Epithelial cell of prostate (primary cell): ENCODE measurements around the gene DIP2C.
"Not testable (repeated sequence)": the region's sequence is repeated elsewhere in the genome, so short reads cannot be mapped to it uniquely, and the experiment has no call there.

ENCODE experiments used
- DNase-seq: peaks from one replicate; pipeline ENCODE4 v3.0.0-alpha.2; 2011; ENCODE audit warnings: low read depth, low spot score
- H3K27ac ChIP-seq: fragments of 450-650 bp; 2 replicates; pipeline ENCODE4 v1.5.1; 2017; ENCODE audit warnings: mild to moderate bottlenecking

Gene DIP2C

DNA sequence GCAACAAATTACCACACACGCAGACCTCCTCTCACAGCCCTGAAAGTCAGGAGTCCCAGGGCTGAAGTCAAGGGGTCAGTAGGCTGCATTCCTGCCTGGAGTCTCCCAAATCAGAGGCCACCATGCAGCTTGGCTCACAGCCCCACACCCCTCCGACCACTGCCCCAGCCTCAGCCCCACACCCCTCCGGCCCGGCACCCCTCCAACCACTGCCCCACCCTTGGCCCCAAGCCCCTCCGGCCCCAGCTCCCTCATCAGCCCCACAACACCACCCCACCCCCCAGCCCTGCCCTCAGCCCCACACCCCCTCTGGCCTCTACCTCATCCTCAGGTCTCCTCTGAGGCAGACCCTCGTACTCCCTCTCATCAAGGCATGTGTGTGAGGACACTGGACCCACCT is 85.7 kb downstream of the DIP2C start:
- no peak overlapping the region for H3K27ac ChIP-seq
- DNase-seq, result no peak

DNA sequence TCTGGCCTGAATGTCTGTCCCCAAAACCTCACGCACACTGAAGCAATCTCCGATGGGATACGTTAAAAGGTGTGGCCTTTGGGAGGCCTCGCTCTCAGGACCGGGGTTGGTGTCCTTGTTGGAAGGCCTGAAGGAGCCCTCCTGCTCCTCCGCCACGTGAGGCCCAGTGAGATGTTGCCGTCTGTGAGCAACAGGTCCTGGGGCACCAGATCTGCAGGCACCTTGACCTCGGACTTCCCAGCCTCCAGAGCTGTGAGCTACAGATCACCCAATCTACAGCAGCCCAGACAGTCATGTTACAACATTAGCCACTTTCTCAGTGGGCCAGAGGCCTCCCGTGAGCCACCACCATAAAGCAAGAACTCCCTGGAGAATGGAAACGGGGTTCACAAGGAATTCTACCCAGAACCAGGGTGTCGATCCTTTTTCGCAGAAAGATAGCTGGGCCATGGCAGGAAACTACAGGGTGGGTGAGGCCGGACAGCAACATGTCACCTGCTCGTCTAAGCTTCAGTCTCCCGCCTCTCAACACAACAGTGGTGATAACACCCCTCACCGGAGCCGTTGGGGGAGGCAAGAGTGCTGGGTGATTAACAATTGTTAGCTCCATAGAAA is 87.0 kb downstream of the DIP2C start:
- no peak overlapping the region for H3K27ac ChIP-seq
- no peak for DNase-seq

DNA sequence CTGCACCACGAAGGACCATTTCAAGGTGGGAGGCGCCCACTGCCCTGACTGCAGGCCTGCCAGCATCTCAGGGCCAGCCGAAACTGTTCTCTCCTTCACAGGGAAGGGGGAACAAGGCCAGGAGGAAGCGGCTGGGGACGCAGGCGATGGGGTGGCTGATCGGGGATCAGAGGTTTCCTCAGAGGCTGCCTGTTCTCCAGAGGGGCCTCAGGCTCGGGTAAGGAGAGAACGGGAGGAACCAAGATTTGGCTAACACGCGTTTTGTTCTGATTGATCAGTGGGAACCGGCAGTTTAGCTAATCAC is 87.9 kb downstream of the DIP2C start:
- H3K27ac ChIP-seq, result no peak overlapping the region
- no peak for DNase-seq

DNA sequence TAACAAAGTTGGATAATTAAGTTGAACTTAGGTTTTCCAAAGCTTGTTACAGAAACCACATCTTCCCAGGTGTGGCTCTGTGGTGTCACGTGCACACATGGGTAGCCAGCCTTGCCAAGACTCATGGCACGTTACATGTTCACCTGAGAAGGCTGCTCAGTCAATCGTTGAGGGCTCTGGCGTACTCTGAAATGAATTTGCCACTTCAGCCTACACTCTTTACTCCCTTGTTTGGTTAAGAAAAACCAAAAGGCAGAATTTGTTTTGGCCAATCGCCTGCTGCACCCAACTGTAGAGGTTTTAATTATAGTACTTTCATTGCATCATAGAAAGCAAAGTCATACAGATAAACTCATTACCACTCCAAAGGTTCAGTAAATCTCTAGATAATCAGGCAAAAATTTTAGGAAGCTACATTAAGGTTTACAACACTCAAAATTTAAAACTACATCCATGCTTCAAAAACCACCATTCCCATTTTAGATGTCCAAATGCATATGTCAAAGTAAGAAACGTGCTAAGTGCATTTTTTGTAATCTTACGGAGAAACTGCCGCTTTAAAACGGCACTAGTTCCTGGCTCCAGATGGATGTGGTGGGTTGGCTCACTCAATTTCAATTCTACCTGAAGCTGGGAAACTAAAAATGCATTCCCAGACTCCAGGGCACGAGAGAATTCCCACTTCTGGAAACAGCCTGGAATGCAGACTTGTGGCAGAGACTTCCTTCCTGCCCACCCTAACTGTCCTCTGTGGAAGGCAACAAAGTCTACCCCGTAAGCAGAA is 88.4 kb downstream of the DIP2C start:
- DNase-seq, result no peak
- H3K27ac ChIP-seq, result no peak overlapping the region

DNA sequence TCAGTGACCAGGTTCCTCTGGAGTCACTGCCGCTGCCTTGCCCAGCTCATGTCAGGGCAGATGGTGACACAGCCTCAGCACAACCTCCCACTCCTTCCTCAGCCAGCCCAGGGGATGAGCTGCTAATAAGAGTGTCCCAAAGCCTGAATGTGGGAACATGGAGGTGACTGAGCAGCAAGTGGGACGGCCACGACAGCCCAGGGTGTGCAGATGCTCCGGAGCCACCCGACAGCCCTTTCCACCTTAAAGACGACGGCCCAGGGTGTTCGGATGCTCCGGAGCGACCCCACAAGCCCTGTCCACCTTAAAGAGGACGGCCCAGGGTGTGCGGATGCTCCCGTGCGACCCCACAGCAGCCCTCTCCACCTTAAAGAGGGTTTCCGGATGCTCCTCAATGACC is 89.2 kb downstream of the DIP2C start:
- DNase-seq, result no peak
- H3K27ac ChIP-seq, result no peak overlapping the region

DNA sequence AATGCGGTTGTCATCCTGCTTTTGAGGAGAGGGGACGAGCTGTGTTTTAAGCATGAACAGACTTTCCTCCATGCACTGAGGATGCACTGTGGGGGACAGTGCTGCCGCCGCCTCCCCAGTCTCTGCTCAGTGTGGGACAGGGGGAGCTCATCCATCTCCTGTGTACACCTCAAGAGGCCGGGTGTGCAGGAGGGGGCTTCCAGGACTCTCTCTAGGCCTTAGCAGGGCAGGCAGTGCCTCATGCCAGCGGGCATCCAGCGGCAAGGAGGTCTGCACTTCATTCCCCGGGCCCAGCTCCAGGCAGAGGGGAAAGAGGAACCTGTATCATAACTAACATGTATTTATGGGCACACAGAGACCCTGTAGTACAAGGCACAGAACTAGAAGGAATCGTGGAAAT is 89.7 kb downstream of the DIP2C start:
- no peak overlapping the region for H3K27ac ChIP-seq
- no peak for DNase-seq

DNA sequence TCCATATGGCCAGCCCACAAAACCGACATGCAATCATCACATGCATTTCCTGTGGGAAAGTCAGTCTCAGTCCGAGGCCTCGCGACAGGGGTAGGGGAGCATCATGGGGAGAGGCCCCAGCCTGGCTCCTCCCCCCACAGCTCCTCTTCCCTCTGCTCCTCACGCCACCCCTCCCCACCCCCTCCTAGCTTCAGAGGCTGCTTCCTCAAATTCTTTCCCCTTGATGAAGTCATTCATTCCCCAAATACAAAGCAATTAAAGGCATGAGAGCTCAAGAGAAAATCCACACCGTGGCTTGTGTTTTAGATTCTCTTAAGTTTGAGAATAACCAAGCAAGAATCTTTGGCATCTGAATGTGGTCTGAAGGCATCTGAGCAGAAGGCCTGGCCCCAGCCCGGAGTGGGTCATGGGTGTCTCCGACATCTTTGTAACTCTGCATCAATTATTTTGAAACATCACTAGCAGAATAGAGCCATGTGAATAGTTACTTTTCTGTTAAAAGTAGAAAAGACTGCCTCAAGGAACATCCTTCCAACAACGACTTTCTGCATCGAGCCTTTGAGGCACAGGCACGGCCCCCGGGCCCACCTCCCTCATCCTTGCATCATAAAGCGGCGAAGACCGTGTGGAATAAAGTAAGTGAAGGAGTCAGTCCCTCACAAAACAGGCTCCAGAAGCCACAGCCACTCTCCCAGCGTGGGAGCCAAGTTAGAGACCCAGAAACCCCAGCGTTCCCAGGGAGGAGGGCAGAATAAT is 90.9 kb downstream of the DIP2C start:
- DNase-seq, result no peak
- no peak overlapping the region for H3K27ac ChIP-seq

DNA sequence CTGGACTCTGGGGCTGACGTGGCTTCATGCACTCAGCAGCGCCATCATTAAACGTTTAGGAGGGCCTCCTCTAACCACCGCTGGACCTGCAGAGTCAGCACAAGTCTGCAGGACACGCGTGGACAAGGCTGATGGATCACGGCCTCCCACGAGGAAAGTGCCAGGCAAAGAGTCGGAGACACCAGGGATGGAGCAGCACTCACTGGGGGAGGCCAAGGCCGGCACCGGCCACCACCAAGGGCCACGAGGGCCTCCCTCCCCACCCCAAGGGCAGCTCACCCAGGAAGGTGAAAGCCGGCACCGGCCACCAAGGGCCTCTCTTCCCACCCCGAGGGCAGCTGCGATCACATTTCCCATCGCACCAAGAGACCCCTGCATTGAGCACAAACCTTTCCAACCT is 91.5 kb downstream of the DIP2C start:
- no peak overlapping the region for H3K27ac ChIP-seq
- DNase-seq, result no peak

DNA sequence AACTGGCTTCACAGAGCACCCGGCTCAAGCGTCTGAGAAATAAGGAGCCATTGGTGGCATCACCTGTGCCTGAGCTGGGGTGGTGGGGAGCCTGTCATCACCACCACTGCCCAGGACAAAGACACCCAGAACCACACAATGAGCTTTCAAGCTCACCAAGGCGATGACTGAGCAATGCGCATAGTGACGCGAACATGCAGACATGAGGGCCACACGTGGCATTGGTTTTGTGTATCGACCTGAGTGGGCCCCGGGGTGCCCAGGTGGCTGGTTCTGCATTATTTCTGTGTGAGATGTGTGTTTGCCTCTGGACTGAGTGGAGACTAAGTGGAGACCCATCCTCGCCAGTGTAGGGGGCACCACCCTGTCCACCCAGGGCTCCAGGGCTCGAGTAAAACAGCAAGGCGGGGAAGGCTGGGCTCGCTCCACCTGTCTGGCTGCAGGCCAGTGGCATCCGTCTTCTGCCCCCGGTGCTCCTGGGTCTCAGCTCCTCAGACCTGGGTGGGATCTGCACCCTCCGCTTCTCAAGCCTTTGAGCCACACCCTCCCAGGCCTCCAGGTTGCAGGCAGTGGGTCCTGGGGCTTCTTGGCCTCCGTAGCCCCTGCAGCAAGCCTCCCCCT is 92.6 kb downstream of the DIP2C start:
- no peak overlapping the region for H3K27ac ChIP-seq
- DNase-seq, result no peak

DNA sequence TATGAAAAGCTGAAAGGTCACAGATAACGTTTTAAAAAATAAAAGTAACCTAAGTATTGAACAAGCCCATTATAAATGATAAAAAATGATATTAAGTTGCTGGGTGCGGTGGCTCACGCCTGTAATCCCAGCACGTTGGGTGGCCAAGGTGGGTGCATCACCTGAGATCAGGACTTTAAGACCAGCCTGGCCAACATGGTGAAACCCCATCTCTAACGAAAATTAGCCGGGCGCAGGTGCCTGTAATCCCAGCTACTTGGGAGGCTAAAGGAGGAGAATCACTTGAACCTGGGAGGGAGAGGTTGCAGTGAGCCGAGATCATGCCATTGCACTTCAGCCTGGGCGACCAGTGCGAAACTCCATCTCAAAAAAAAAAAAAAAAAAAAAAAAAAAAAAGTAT is 93.3 kb downstream of the DIP2C start:
- not testable (repeated sequence) for DNase-seq, H3K27ac ChIP-seq

DNA sequence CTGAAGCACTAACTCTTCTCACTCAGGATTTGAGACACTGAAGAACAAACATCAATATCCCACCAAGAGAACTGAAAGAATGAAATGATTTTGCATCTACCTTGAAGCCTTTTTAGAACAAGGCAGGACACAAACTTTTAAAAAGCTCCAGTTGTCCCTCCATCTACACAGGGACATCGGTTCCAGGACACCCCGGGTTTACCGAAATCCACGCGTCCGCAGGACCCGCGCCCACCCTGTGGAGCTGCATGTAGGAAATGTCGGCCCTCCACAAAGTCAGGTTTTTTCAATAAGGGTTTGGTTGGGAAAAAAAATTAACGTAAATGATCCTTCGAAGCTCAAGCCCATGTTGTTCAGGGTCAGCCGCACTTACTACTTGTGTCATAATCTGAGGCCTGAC is 94.0 kb downstream of the DIP2C start:
- H3K27ac ChIP-seq, result no peak overlapping the region
- no peak for DNase-seq

DNA sequence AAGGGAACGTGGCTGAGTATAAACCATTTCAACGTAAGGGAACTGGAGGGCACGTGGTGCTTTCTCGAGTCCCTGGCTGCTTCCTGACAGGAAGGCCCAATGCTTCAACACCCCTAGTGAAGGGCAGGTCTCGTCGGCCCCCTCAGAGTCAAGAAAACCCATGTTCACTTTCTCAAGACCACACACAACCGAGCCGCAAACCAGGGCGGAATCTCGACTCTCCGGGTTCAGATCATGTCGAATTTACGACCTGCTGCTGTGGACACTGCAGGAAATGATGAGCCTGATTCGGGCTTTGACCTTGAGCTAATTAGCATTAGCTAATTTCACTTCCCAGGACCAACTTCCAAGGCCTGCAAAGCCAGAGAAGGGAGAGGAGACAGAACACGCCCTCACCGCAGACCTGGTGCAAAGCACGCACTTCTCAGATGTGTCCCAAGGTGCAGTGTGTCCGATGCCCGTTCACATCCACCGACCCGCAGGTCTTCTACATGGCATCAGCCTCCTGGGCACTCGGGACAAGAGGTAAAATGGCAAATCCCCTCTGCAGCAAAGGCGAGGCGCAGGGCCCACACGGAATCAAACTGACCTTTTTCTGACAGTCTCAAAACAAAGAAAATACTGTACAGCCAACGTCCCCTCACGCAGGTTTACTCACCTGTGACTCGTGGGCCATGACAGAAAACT is 94.7 kb downstream of the DIP2C start:
- no peak overlapping the region for H3K27ac ChIP-seq
- DNase-seq, result no peak

DNA sequence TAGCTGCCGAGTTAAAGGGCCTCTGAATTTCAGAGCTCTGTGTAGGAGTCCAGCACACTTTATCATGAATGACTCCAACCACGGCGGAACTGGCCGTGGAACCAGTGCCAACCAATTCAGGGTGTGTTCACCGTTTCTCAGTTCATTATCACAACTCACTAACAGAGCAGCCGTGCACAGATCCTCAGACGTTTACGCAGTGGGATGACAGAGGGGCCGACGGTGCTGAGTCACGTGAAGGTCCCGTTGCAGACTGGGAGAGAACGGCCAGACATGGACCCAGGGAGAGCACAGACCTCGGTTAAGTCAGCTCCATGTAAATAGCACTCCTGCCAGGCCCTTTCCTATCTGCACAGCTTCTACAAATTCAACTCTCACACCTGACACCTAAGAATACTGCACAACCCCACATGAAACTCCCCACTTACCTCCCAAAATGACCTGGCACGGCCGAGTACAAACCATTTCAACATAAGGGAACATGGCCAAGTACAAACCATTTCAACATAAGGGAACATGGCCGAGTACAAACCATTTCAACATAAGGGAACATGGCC is 95.5 kb downstream of the DIP2C start:
- DNase-seq, result no peak

DNA sequence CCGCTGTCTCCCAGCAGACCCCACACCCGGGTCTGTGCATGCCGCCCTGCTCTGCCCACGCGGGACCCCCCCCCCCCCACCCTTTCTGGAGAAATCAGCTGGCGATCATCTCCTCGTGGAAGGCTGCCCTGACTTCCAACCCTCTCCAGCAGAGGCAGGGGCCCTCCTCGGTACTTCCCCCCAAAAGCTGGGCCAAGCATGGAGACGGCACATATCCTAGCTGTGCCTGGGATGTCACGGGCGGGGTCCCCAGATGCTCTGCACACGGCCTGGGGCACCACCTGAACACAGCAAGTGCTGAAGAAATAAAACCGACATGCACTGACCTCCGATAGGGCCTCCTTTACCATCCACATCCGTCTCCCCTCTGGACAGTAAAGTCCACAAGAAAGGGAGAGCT is 96.0 kb downstream of the DIP2C start:
- H3K27ac ChIP-seq, result no peak overlapping the region
- no peak for DNase-seq

More for the DNA sequence above, 95.5 kb downstream of the DIP2C start:
- no peak overlapping the region for H3K27ac ChIP-seq

DNA sequence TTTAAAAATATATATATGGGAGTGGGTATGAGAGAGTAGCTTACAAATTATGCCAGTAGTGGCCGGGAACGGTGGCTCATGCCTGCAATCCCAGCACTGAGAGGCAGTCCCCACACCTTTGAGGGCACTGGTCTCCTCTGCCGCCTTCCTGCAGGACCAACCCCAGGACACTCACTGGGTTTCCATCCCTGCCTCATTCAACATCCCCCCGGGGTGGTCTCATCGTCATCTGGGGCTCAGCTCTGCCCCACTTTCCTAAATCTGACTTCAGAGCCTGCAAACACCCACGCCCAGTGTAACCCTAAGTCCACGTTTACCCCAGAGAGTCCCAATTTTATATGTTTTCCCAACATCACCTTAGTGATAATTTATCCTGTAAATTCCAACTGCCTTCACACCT is 96.5 kb downstream of the DIP2C start:
- no peak for DNase-seq
- no peak overlapping the region for H3K27ac ChIP-seq

DNA sequence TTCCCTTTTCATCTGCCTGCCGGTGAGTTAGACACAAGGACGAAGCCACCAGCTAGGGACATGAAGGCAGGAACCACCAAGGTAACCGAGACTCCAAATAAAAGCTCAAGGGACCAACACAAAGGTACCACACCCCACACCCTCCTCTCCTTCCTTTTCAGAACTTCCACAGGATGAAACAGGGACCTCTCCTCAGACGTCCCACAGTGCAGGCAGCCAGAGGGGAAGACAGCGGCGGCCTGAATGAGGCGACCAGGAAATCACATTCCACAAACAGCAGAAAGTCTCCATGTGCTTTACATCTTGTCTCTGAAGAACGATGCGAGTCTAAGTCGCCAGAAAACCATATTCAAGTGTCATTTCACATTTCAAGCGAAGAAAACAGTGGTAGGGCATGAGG is 97.8 kb downstream of the DIP2C start:
- no peak for DNase-seq
- no peak overlapping the region for H3K27ac ChIP-seq

DNA sequence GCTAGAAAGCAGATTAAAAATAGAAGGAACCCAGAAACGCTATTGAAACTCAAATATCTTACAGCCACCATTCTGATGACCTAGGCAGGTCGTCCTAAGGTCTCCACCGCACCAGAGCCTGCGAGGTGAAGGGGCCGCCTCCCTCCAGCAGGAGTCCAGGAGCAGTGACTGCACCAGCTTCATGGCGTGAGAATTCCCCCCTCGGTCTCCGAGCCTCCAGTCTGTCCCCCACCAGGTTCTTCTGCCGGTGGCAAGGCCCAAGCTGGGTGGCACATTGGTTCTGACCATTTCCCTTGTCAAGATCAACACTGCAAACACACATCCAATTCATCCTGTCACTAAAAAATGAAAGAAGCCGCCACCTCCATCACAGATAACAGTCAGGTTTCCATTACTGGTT is 98.7 kb downstream of the DIP2C start:
- DNase-seq, result no peak
- no peak overlapping the region for H3K27ac ChIP-seq

DNA sequence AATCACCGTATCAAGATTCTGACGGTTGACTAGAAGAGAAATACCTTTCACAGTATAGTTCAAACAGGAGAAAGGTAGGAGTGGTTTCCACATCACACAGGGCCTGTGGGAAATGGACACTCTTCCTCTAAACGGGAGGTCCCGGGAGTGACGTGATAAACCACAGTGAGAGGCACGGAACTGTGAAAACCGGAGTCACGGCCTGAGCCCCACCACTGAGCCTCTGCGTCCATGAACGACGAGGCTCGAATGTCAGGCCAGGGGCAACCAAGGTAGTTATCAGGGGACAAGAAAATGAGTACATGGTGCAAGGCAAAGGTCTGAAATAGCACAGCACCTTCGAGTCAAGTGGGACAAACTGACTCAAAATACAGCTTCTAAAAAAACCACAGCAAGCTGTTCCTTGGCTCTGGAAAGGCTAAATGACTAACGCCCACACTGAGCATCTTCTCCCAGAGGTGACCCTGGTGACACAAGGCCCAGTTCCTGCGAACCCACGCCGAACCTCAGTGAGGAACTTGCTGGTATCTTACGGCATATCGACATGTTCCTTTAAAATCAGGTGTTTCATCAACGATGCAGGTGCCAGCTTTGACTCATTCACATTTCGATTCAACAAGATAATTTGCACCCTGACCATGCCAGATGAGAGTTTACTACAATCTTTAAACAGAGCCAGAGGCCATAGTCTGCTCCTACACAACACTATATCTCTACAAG is 99.3 kb downstream of the DIP2C start:
- no peak for DNase-seq
- no peak overlapping the region for H3K27ac ChIP-seq

DNA sequence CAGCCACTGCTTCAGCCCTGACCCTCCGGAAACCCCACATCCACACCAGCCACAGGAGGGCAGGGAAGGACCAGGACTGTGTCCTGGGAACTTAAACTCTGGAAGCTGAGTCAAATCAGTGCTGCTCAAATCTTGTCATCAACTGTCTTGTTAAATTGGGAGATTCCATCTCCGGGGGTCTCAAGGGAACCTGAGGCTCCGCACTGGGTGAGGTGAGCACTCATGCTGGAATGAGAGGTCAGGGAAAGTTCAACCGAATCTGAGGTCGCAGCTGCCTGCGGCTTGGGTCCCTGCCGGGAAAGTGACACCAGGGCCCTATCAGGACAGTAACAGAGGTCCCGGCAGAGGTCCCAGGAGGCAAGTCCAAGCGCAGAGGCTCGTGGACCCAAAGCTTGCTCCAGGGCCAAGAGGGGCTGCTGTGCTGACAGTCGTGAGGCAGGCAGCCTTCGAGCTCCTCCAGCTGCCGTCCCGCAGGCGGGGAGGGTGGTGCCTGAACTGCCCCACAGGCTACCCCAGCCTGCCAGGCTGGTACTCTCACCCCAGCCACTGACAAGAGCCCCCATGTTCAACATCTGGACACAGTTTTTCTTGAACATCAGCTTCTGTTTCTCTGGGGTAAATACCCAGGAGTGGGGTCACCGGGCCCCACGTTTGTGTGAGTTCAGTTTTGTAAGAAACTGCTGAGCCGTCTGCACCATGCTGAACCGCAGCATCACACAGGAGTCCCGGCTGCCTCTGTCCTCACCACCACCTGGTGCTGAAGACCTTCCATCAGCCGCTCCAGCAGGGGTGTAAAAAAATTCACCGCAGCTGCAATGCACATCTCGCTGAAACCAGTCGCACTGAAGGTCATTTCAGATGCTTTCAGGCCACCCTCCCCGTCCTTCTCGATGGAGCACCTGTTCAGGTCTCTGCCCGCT is 101.0 kb downstream of the DIP2C start:
- no peak overlapping the region for H3K27ac ChIP-seq
- DNase-seq, result no peak
